H1 (cell line): ENCODE data around the gene ATPAF2. TPM values are rescaled to one million over a fixed set of nuclear protein-coding genes. Genes with fewer than 3 reads are reported as not detected.

Experiments
- CTCF ChIA-PET: fragments of 300-600 bp; sonication (Branson Sonifier 250); formaldehyde crosslinking; loops from one replicate; lab custom pipeline; 2021; ENCODE audit not compliant: partially characterized antibody; lab: Charles Lee
- POLR2A ChIA-PET: fragments of 300-600 bp; sonication (Branson Sonifier 250); formaldehyde crosslinking; loops from one replicate; lab custom pipeline; 2021; ENCODE audit warnings: inconsistent platforms; ENCODE audit not compliant: partially characterized antibody; lab: Charles Lee
- DNase-seq, 2 experiments: peaks; one replicate each; pipeline versions ENCODE4 v3.0.0 to v3.0.0-alpha.2; 2010 to 2022; ENCODE audit warnings: low spot score in 2 of 2, low read depth in 1 of 2, mixed read lengths in 1 of 2
- FAIRE-seq: peaks from 2 replicates; lab custom pipeline; 2011; peaks lifted over from hg19 to GRCh38; lab: Jason Lieb, UNC
- H2AFZ ChIP-seq: 2 replicates; pipeline ENCODE4 v1.8.1; 2012; ENCODE audit warnings: low read length, inconsistent platforms
- H2AK5ac ChIP-seq: 2 replicates; pipeline ENCODE4 v1.6.1; 2013; ENCODE audit warnings: low read depth, low read length
- H2BK120ac ChIP-seq: replicated peaks from 2 replicates; pipeline ENCODE3; 2013; ENCODE audit warnings: low read depth, low read length, inconsistent platforms
- H2BK12ac ChIP-seq: 2 replicates; pipeline ENCODE4 v1.6.1; 2013; ENCODE audit warnings: low read depth, low read length
- H2BK15ac ChIP-seq: 2 replicates; pipeline ENCODE4 v1.6.1; 2013; ENCODE audit warnings: low read length
- H2BK20ac ChIP-seq: 2 replicates; pipeline ENCODE4 v1.6.1; 2013; ENCODE audit warnings: low read length
- H2BK5ac ChIP-seq: 2 replicates; pipeline ENCODE4 v1.6.1; 2013; ENCODE audit warnings: low read depth, low read length
- H3K14ac ChIP-seq: 2 replicates; pipeline ENCODE4 v1.6.1; 2013; ENCODE audit warnings: inconsistent platforms; ENCODE audit not compliant: insufficient read length
- H3K18ac ChIP-seq: 2 replicates; pipeline ENCODE4 v1.6.1; 2013; ENCODE audit warnings: low read length; ENCODE audit errors: extremely low read depth
- H3K23ac ChIP-seq: 2 replicates; pipeline ENCODE4 v1.6.1; 2013; ENCODE audit warnings: inconsistent platforms; ENCODE audit not compliant: insufficient read length
- H3K23me2 ChIP-seq: 2 replicates; pipeline ENCODE4 v1.6.1; 2013; ENCODE audit warnings: low read depth, low read length
- H3K27ac ChIP-seq: 2 replicates; pipeline ENCODE4 v1.6.1; 2011; ENCODE audit warnings: low read depth, low read length, inconsistent platforms
- H3K27me3 ChIP-seq, 4 experiments: replicated peaks in 1 of 4; 1 replicate in 1 of 4; 2 replicates in 3 of 4; pipeline versions ENCODE4 v1.6.1 to v1.8.1; 2011 to 2013; ENCODE audit warnings: low read length in 3 of 4, mild to moderate bottlenecking in 3 of 4, inconsistent platforms in 2 of 4, mixed read lengths in 2 of 4, moderate library complexity in 1 of 4; ENCODE audit not compliant: control insufficient read depth in 3 of 4, insufficient read depth in 3 of 4; ENCODE audit errors: extremely low read depth in 1 of 4
- H3K36me3 ChIP-seq, 4 experiments: 2 replicates each; pipeline versions ENCODE4 v1.6.1 to v1.8.1; 2011 to 2013; ENCODE audit warnings: mild to moderate bottlenecking in 4 of 4, low read length in 3 of 4, moderate library complexity in 2 of 4, control low read depth in 1 of 4, inconsistent platforms in 1 of 4; ENCODE audit not compliant: insufficient read depth in 4 of 4, control insufficient read depth in 2 of 4
- H3K4ac ChIP-seq: replicated peaks from 2 replicates; pipeline ENCODE3; 2013; ENCODE audit warnings: low read length, low read depth, mixed read lengths, inconsistent platforms; ENCODE audit not compliant: insufficient read length
- H3K4me1 ChIP-seq, 4 experiments: replicated peaks in 1 of 4; 1 replicate in 1 of 4; 2 replicates in 3 of 4; pipeline versions ENCODE4 v1.6.1 to v1.8.1; 2011 to 2013; ENCODE audit warnings: low read length in 3 of 4, inconsistent platforms in 2 of 4, mixed read lengths in 1 of 4; ENCODE audit not compliant: insufficient read depth in 4 of 4, control insufficient read depth in 3 of 4
- H3K4me2 ChIP-seq, 2 experiments: 2 replicates each; pipeline versions ENCODE4 v1.6.1 to v1.8.1; 2011 to 2013; ENCODE audit warnings: low read depth in 2 of 2, low read length in 2 of 2, control low read depth in 1 of 2, inconsistent platforms in 1 of 2, mild to moderate bottlenecking in 1 of 2; ENCODE audit not compliant: insufficient read depth in 1 of 2
- H3K4me3 ChIP-seq, 4 experiments: fragments of 200-600, 300-600 bp in 1 of 4; sonication (generic), shearing (Covaris generic), sonication (Bioruptor Twin) in 1 of 4; 2 replicates each; pipeline versions ENCODE4 v1.5.1 to v1.8.1; 2011 to 2016; ENCODE audit warnings: low read length in 4 of 4, low read depth in 3 of 4, control low read depth in 2 of 4, inconsistent platforms in 2 of 4, mild to moderate bottlenecking in 2 of 4, mixed read lengths in 1 of 4, moderate library complexity in 1 of 4; ENCODE audit not compliant: insufficient read depth in 2 of 4; ENCODE audit errors: extremely low read depth in 1 of 4
- H3K56ac ChIP-seq: replicated peaks from 2 replicates; pipeline ENCODE3; 2013; ENCODE audit warnings: low read depth, mild to moderate bottlenecking, mixed read lengths, low read length, inconsistent platforms; ENCODE audit not compliant: insufficient read length
- H3K79me1 ChIP-seq: 2 replicates; pipeline ENCODE4 v1.6.1; 2013; ENCODE audit warnings: low read depth, low read length, control low read depth
- H3K79me2 ChIP-seq, 2 experiments: 2 replicates each; pipeline versions ENCODE4 v1.6.1 to v1.8.1; 2012 to 2013; ENCODE audit warnings: low read length in 2 of 2, mild to moderate bottlenecking in 2 of 2, inconsistent platforms in 1 of 2; ENCODE audit not compliant: insufficient read depth in 2 of 2, control insufficient read depth in 1 of 2
- H3K9ac ChIP-seq, 4 experiments: replicated peaks in 1 of 4; 1 replicate in 1 of 4; 2 replicates in 3 of 4; pipeline versions ENCODE4 v1.6.1 to v1.8.1; 2011 to 2013; ENCODE audit warnings: low read depth in 3 of 4, low read length in 3 of 4, control low read depth in 2 of 4, mild to moderate bottlenecking in 2 of 4, moderate library complexity in 2 of 4, inconsistent platforms in 1 of 4; ENCODE audit errors: extremely low read depth in 1 of 4
- H3K9me3 ChIP-seq, 2 experiments: 2 replicates each; pipeline versions ENCODE4 v1.6.1 to v1.8.1; 2012 to 2013; ENCODE audit warnings: mild to moderate bottlenecking in 2 of 2, moderate library complexity in 2 of 2, control low read depth in 1 of 2, inconsistent platforms in 1 of 2, low read depth in 1 of 2, low read length in 1 of 2, mixed read lengths in 1 of 2; ENCODE audit not compliant: insufficient read depth in 2 of 2
- H4K20me1 ChIP-seq, 2 experiments: replicated peaks in 1 of 2; 2 replicates each; pipeline versions ENCODE3 to v1.8.1; 2011 to 2013; ENCODE audit warnings: inconsistent platforms in 2 of 2, low read length in 2 of 2, mild to moderate bottlenecking in 1 of 2; ENCODE audit not compliant: insufficient read depth in 2 of 2, control insufficient read depth in 1 of 2
- H4K5ac ChIP-seq: 2 replicates; pipeline ENCODE4 v1.6.1; 2013; ENCODE audit warnings: low read length, low read depth, mixed read lengths, inconsistent platforms; ENCODE audit not compliant: insufficient read length
- H4K8ac ChIP-seq: 2 replicates; pipeline ENCODE4 v1.8.0; 2013; ENCODE audit warnings: mild to moderate bottlenecking, moderate library complexity, low read length, inconsistent platforms; ENCODE audit not compliant: insufficient read depth; ENCODE audit errors: extremely low read depth
- H4K91ac ChIP-seq: replicated peaks from 2 replicates; pipeline ENCODE3; 2013; ENCODE audit warnings: low read length, mixed read lengths, inconsistent platforms; ENCODE audit not compliant: insufficient read length
- ASH2L ChIP-seq: fragments of 200-600, 300-600 bp; sonication (generic); IDR thresholded peaks from one replicate; pipeline ENCODE4 v1.7.1; 2017; ENCODE audit warnings: low read length
- FOSL1 ChIP-seq: IDR thresholded peaks from 2 replicates; pipeline ENCODE4 v1.6.1; 2011; ENCODE audit warnings: mild to moderate bottlenecking, low read depth, low read length, moderate library complexity; ENCODE audit not compliant: insufficient read depth
- KDM5A ChIP-seq: fragments of 200-600 bp; IDR thresholded peaks from 2 replicates; pipeline ENCODE4 v1.7.1; 2012; ENCODE audit warnings: mild to moderate bottlenecking, low read length, inconsistent platforms, mixed read lengths
- SP2 ChIP-seq: IDR thresholded peaks from 2 replicates; pipeline ENCODE4 v1.6.1; 2012; ENCODE audit warnings: mild to moderate bottlenecking, low read length, inconsistent platforms
- TAF1 ChIP-seq: IDR thresholded peaks from 2 replicates; pipeline ENCODE4 v1.6.1; 2011; ENCODE audit warnings: mild to moderate bottlenecking, low read depth, low read length
- TCF12 ChIP-seq: IDR thresholded peaks from 2 replicates; pipeline ENCODE4 v1.6.1; 2011; ENCODE audit warnings: low read depth, mild to moderate bottlenecking, low read length
- ZNF274 ChIP-seq: IDR thresholded peaks from 2 replicates; pipeline ENCODE4 v1.7.0; 2012; ENCODE audit warnings: low read length, borderline replicate concordance; ENCODE audit errors: extremely low read depth
- WGBS, 2 experiments: shearing (Covaris generic) in 1 of 2; methylation state at CpG; one replicate each; pipeline versions ENCODE4 v1.1.6 to v1.1.7; 2013 to 2015; ENCODE audit warnings: low lambda C conversion rate in 2 of 2, mixed read lengths in 2 of 2, inconsistent platforms in 1 of 2, low coverage in 1 of 2, missing lambda C conversion rate in 1 of 2; ENCODE audit not compliant: insufficient replicate concordance in 2 of 2, insufficient coverage in 1 of 2, insufficient read length in 1 of 2; ENCODE audit errors: extremely low coverage in 1 of 2, missing lambda C conversion rate in 1 of 2; 5-methylcytosine and 5-hydroxymethylcytosine counted together
- polyA plus RNA-seq, 7 experiments: library from polyadenylated mRNA; depleted of rRNA in 3 of 7; stranded (reverse) in 5 of 7; unstranded in 2 of 7; fragments of >200 nt in 5 of 7; fragments of 200-250 nt in 2 of 7; gene quantifications; 1 replicate in 5 of 7; 2 replicates in 1 of 7; 4 replicates in 1 of 7; pipeline versions ENCODE4 v1.2.1 to v1.2.3, GENCODE V29; 2011 to 2013; ENCODE audit warnings: missing spikeins in 2 of 7, mixed read lengths in 2 of 7
- total RNA-seq: library from RNA; stranded (reverse); fragmentation: NEBNext Ultra II Directional; extraction: Animal tissue kit (Norgen Biotek cat#: 25700); gene quantifications from 2 replicates; pipeline ENCODE4 v1.2.1, GENCODE V29; 2021

The ATPAF2 gene
- total and polyA plus RNA-seq, 2 of the 8 experiments (the other 6 are each of a cell fraction or from before 2014, with no cell fraction given) = 19.6 to 22.9 TPM

DNA sequence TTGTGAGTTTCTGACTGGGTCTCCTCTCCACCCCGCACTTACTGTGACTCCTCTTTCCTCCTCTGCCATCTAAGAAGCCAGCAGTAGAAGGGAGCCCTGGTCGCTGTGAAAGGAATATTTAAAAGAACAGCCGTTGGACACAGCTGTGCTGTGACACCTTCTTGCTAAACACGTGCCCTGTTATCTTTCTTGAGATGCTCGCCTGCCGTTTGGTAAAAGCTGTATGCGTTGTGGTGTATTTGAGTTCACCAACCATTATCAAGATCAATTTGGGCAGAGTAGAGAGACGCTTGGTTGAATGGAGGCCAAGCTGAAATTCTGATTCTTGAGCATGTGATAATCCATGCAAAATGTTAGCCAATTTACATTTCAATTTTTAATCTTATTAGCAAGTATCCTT is 4.0 kb upstream of the ATPAF2 start:
- H3K4me3 ChIP-seq = no peak overlapping the region
- H3K4ac ChIP-seq = no peak overlapping the region
- H4K20me1 ChIP-seq = peaks cover 4 to 5% of the 10 kb centered on the region in 2 experiments
- H2BK20ac ChIP-seq = no peak overlapping the region
- H3K27ac ChIP-seq = no peak overlapping the region
- H3K56ac ChIP-seq = no peak overlapping the region
- CTCF ChIA-PET = interaction anchor here (0.7 to 0.8 kb wide), 2 partner anchors 50 to 651 kb away, joined by 3 read pairs; no protein-coding TSS in a partner anchor
- 83% methylated on average over 8 of the region's 8 CpGs; no CpG with 5 or more reads in 1 of the 2 experiments for WGBS, 2 experiments
- no peak overlapping the region for H4K5ac ChIP-seq
- no peak overlapping the region for H3K14ac ChIP-seq
- DNase-seq (no peak), FAIRE-seq (no peak)
- H2BK5ac ChIP-seq = no peak overlapping the region
- POLR2A ChIA-PET = no interaction called here
- H2AK5ac ChIP-seq = no peak overlapping the region
- H3K9ac ChIP-seq = no peak overlapping the region
- no peak overlapping the region for H2BK120ac ChIP-seq
- no peak overlapping the region for H3K23ac ChIP-seq
- H3K79me1 ChIP-seq = no peaks in the 10 kb centered on the region; the same call in 1 of the 2 replicates
- H3K23me2 ChIP-seq = peaks cover 7% of the 10 kb centered on the region
- H2BK12ac ChIP-seq = no peak overlapping the region
- H3K79me2 ChIP-seq = peaks cover 0 to 14% of the 10 kb centered on the region in 2 experiments; a peak in 1 of 4 replicates
- H4K91ac ChIP-seq = no peak overlapping the region
- peaks cover 0 to 8% (median 4%) of the 10 kb centered on the region in 4 experiments; a peak in 2 of 8 replicates for H3K36me3 ChIP-seq
- peaks cover 0 to 6% (median 3%) of the 10 kb centered on the region in 4 experiments; a peak in 2 of 7 replicates for H3K27me3 ChIP-seq
- no peak overlapping the region for H4K8ac ChIP-seq
- peaks cover 0 to 4% (median 3%) of the 10 kb centered on the region in 4 experiments for H3K4me1 ChIP-seq
- no peak overlapping the region for H3K18ac ChIP-seq
- H2AFZ ChIP-seq = no peak overlapping the region
- no peak overlapping the region for H3K4me2 ChIP-seq
- H2BK15ac ChIP-seq = no peak overlapping the region
- TF ChIP-seq ASH2L (no peak), SP2 (no peak), TAF1 (no peak), ZNF274 (no peak), FOSL1 (no peak), TCF12 (no peak), KDM5A (no peak)
- H3K9me3 ChIP-seq = no peaks in the 10 kb centered on the region
